Astrocyte (in vitro differentiated cells and primary cell): ENCODE results near the gene P2RY6.

Experiments used
- EZH2 ChIP-seq: IDR thresholded peaks from 2 replicates; pipeline ENCODE4 v1.6.1; 2012; ENCODE audit warnings: mild to moderate bottlenecking, low read length, inconsistent platforms; ENCODE audit not compliant: insufficient read depth
- TF ChIP-seq, protein P1 (sequence below): IDR thresholded peaks from 2 replicates; pipeline ENCODE4 v1.5.1; 2011; ENCODE audit warnings: low read depth, mild to moderate bottlenecking, inconsistent platforms, low read length, moderate library complexity; ENCODE audit not compliant: insufficient read depth

DNA sequence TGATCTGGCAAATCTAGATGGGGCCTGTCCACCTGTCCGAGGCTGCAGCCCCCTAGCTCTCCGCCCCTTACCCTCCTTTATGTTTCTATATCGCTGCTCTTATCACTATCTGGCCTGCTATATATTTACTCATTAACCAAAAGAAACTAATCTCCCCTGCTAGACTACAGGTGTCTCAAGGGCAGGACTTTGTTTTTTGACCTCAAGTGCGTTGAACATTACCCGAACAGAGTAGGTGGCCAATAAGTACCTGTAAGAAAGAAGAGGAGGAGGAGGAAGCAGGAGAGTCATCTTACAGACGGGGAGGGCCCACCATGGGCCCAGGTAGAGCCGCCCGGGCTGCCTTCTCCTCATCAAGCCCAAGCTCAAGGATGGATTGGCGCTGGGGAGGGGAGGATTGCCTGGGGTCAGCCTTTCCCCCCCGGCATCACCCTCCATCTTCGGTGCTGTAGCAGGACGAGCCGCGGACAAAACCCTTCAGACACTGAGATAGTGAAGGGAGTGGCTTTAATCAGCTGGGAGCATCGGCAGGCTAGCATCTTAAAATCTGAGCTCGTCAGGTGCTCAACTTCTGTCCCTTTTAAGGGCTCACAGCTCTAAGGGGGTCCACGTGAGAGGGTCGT lies 1.2 kb upstream of the P2RY6 start:
- TF ChIP-seq, protein P1, sequence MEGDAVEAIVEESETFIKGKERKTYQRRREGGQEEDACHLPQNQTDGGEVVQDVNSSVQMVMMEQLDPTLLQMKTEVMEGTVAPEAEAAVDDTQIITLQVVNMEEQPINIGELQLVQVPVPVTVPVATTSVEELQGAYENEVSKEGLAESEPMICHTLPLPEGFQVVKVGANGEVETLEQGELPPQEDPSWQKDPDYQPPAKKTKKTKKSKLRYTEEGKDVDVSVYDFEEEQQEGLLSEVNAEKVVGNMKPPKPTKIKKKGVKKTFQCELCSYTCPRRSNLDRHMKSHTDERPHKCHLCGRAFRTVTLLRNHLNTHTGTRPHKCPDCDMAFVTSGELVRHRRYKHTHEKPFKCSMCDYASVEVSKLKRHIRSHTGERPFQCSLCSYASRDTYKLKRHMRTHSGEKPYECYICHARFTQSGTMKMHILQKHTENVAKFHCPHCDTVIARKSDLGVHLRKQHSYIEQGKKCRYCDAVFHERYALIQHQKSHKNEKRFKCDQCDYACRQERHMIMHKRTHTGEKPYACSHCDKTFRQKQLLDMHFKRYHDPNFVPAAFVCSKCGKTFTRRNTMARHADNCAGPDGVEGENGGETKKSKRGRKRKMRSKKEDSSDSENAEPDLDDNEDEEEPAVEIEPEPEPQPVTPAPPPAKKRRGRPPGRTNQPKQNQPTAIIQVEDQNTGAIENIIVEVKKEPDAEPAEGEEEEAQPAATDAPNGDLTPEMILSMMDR = no peak
- no peak for TF ChIP-seq EZH2
